ENCODE results near the gene FAM3B.

FAM3B gene

GRCh38 chr21:41368735-41369104 lies 52.1 kb downstream of the FAM3B start:
- DNase-seq (ENCODE audit: low read depth), result no peak

GRCh38 chr21:41369105-41369919 lies 52.7 kb downstream of the FAM3B start:
- no peak for DNase-seq (ENCODE audit: low read depth)

GRCh38 chr21:41369920-41370839 lies 53.6 kb downstream of the FAM3B start:
- DNase-seq (ENCODE audit: low read depth), result no peak

GRCh38 chr21:41370840-41371684 lies 54.5 kb downstream of the FAM3B start:
- no peak for DNase-seq (ENCODE audit: low read depth)

DNA sequence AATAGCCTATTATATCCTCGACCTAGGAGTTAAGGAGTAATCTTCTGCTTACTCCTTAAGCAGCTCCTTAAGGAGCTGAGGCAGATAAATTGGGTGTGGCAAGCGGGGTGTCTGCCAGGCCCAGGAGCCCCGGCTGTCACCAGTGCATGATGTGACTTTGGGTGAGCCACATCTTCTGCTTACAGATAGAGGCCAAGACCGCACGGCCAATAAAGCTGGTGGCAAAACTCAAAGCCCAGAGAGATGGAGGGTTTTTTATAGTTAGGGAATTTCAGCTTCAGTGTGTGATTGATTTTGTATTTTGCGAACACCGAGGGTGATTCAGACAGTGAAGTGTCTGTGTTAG lies 55.1 kb downstream of the FAM3B start:
- DNase-seq (ENCODE audit: low read depth), result no peak

GRCh38 chr21:41373253-41373652 lies 56.7 kb downstream of the FAM3B start:
- no peak for DNase-seq (ENCODE audit: low read depth)

- no peak for DNase-seq (ENCODE audit: low read depth)
Observed at GRCh38 chr21:41373763-41374162, 57.2 kb downstream of the FAM3B start.

GRCh38 chr21:41374177-41374712 lies 57.6 kb downstream of the FAM3B start:
- no peak for DNase-seq (ENCODE audit: low read depth)

DNA sequence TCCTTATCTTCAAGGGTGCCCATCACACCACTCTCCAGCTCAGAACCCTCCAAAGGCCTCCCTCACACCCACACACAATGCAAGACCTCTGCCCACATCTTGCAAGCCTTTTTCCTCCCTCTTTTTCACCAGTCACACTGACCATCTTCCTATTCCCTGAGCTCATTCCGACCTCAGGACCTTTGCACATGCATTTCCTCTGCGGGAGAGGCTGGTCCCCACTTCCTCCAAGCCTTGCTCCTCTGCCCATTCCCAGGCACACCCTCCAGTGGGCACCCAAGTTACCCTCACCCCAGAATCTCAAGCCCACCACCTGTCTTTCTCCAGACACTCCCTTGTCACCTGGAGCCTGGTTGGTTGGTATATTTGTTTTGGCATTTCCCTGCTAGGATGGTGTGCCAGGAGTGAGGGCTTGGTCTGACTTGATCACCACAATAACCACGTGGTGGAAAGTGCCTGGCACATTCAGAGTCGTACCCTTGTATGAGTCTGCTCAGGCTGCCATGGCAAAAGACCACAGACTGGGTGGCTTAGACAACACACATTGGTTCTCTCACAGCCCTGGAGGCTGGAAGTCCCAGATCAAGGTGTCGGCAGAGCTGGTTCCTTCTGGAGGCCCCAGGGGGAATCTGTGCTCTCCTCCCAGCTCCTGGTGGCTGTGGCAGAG lies 58.4 kb downstream of the FAM3B start:
- DNase-seq (ENCODE audit: low read depth), result no peak

- no peak for DNase-seq (ENCODE audit: low read depth)
Observed at GRCh38 chr21:41375875-41376274, 59.3 kb downstream of the FAM3B start.

DNA sequence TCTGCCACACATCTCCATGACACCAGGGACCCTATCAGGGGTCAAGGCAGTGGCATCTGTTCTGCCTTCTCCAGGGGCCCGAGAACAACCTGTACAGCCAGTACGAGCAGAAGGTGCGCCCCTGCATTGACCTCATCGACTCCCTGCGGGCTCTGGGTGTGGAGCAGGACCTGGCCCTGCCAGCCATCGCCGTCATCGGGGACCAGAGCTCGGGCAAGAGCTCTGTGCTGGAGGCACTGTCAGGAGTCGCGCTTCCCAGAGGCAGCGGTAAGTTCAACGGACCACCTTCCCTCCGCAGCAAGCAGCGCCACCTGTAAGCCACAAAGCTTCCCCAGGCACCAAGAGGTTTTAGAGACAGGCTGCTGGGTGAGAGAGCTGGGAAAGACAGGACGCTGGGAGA lies 61.1 kb downstream of the FAM3B start:
- DNase-seq (ENCODE audit: low read depth), result no peak

GRCh38 chr21:41378849-41379248 lies 62.2 kb downstream of the FAM3B start:
- DNase-seq (ENCODE audit: low read depth), result no peak

- DNase-seq (ENCODE audit: low read depth), result no peak
Observed at GRCh38 chr21:41379901-41380300, 63.3 kb downstream of the FAM3B start.

GRCh38 chr21:41381731-41382130 lies 65.1 kb downstream of the FAM3B start:
- no peak for DNase-seq (ENCODE audit: low read depth)

DNA sequence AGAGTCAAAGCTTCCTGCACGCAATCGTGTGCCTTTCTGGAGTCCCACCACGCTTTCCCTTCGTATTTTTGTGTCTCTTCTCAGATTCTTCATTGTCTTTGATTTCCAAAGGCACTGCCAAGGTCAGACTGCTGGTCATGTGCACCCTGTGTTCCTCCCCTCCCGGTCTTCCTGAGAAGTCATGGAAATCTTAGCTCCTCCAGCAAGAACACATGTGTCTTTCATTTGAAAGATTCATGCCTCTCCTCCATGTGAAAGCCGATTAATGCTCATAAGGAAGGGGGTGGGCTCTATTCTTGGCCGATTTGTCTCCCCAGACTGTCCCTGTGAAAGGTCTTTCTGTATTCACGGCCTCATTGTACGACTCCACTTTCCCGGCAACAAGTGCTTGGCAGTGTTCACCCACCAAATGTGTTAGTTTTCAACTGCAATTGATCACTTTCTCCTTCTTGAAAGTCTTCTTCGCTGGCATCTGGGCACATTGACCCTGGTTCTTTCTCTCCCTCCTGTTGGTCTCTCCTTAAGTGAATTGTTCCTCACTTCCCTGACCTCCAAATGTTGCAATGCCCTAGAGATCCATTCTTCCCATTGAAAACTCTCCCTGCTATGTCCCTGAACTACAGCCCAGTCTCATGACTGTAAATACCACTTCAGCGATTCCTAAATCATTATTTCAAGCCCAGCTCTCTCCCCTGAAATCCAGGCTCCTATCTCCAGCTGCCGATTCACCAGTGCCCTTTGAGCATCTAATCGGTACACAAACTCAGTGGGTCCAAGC lies 70.6 kb downstream of the FAM3B start:
- DNase-seq (ENCODE audit: low read depth), result no peak

DNA sequence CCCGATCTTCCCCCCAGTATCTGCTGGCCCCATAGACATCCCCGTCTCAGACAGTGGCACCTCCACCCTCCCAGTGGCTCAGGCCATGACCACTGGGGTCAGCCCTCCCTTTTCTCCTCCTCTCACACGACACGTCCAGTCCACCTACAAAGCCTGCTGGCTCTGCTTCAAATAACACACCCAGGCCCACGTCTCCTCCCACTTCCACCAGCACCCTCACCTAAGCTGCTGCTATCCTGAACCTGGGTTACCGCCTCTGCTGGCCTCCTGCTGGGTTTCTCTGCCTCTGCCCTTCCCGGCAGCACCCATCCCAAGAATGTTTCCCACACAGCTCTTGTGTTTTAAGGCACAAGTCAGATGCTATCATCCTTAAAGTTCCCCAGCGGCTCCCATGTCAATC lies 71.2 kb downstream of the FAM3B start:
- DNase-seq (ENCODE audit: low read depth), result no peak

DNA sequence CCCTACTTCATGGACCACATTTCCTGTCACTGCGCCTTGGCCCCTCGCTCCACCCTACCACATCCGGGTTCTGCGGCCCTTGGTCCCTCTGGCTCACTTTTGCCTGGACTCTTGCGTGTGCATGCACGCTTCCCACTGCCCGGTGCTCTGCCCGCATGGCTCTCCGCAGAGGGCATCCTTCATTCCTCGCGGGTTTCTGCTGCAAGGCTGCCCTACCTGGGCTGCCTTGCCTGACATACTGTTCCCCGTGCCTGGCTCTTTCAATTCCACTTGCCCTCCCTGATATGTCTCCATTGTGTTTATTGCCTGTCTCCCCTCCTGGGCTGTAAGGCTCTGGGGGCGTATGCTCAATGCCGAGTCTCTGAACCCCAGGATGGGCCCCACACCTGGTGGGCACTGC lies 71.7 kb downstream of the FAM3B start:
- no peak for DNase-seq (ENCODE audit: low read depth)

- no peak for DNase-seq (ENCODE audit: low read depth)
Observed at GRCh38 chr21:41390043-41390639, 73.5 kb downstream of the FAM3B start.

GRCh38 chr21:41393876-41394465 lies 77.4 kb downstream of the FAM3B start:
- no peak for DNase-seq (ENCODE audit: low read depth)

GRCh38 chr21:41396558-41397075 lies 80.0 kb downstream of the FAM3B start:
- no peak for DNase-seq (ENCODE audit: low read depth)

Measured in stimulated activated CD8-positive, alpha-beta memory T cell treated with anti-CD3 and anti-CD28 coated beads, Interleukin-15, amount 100 ng/mL, for 24 hours (primary cell).